Measurements from ENCODE around the gene RGS12. TPM values are rescaled to one million over a fixed set of nuclear protein-coding genes. Genes with fewer than 3 reads are reported as not detected.

Gene RGS12
- total RNA-seq, 2 experiments from 2014 or later = 5.2 to 6.4 TPM

DNA sequence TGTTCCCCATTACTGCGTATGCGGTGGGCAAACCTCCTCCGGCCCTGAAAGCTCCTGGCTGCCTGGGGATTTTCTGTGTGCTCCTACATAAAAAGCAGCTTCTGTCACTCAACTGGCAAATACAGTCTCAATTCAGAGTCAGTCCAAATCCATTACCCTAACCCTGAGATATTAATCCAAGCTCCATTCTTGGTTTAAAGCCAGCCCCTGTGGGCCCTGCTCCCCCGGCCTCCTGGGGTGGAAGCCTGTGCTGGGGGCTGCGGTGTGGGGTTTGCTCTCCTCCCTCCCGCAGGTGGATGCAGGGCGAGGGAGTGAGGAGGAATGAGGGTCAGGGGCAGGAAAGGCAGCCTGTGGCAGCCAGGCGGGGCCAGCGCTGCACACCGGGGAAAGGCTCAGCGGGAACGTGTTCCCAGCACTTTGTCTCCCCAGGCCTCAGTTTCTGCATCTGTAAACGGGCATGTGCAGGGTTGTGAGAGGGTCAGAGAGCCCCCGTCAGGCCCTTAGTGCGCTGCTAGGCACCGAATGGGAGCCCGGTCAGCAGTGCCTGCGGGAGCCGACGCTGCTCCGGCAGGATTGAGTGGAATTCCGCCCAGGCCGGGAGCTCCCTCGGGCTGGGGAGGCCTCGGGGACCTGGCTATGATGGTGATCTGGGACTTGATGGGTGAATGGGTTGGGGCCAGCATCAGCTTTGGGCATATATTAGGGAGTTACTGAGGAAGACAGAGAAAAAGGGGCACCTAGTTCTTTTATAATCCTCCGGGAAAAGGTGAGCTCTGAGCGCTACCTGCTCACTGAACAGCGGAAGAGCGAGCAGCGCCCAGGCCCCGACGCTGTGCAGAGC lies 6.3 kb upstream of the RGS12 start:
- intact Hi-C loops (cut with micrococcal nuclease; ENCODE audit: unreplicated experiment) = no loop called here
- Histone ChIP-seq H3K79me2 (ENCODE audit: insufficient read depth, low read depth, low read length) (no peaks in the 10 kb centered on the region), H3K9me2 (ENCODE audit: insufficient read depth, low read length) (no peaks in the 10 kb centered on the region), H3K4me2 (ENCODE audit: low read length) (peak overlapping the region; percentile 52), H3K4me3 (ENCODE audit: low read depth, low read length, poor library complexity, severe bottlenecking) (no peak overlapping the region), H3K27ac (ENCODE audit: low read depth, low read length, poor library complexity, severe bottlenecking) (no peak overlapping the region), H4K20me1 (ENCODE audit: insufficient read depth, low read length) (no peaks in the 10 kb centered on the region), H3K4me1 (ENCODE audit: insufficient read depth, low read length, poor library complexity, severe bottlenecking) (peaks cover 10% of the 10 kb centered on the region), H3K36me3 (ENCODE audit: insufficient read depth, low read length) (no peaks in the 10 kb centered on the region), H3K9me3 (ENCODE audit: low read length) (no peaks in the 10 kb centered on the region; the same call in 1 of the 2 replicates), H2AFZ (ENCODE audit: low read length) (no peak overlapping the region)
- POLR2A ChIA-PET = interaction anchor here (0.6 kb wide), 2 partner anchors 225 to 271 kb away, joined by 3 to 4 read pairs; no protein-coding TSS in a partner anchor
- peak; percentile 74 for DNase-seq (ENCODE audit: low spot score)
- no TSS peak for BruUV-seq (replicated peaks)
- CTCF ChIA-PET (ENCODE audit: unreplicated experiment) = interaction anchor here (0.5 kb wide), 1 partner anchor 67 kb away, joined by 3 read pairs; no protein-coding TSS in a partner anchor
- TF ChIP-seq, protein P1, sequence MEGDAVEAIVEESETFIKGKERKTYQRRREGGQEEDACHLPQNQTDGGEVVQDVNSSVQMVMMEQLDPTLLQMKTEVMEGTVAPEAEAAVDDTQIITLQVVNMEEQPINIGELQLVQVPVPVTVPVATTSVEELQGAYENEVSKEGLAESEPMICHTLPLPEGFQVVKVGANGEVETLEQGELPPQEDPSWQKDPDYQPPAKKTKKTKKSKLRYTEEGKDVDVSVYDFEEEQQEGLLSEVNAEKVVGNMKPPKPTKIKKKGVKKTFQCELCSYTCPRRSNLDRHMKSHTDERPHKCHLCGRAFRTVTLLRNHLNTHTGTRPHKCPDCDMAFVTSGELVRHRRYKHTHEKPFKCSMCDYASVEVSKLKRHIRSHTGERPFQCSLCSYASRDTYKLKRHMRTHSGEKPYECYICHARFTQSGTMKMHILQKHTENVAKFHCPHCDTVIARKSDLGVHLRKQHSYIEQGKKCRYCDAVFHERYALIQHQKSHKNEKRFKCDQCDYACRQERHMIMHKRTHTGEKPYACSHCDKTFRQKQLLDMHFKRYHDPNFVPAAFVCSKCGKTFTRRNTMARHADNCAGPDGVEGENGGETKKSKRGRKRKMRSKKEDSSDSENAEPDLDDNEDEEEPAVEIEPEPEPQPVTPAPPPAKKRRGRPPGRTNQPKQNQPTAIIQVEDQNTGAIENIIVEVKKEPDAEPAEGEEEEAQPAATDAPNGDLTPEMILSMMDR (conservative IDR thresholded peaks at IDR 0.05; ENCODE audit: low read length) = no peak
- TF ChIP-seq EZH2phosphoT487 (IDR thresholded peaks at IDR 0.05; ENCODE audit: borderline replicate concordance, low read depth, low read length) = no peak

DNA sequence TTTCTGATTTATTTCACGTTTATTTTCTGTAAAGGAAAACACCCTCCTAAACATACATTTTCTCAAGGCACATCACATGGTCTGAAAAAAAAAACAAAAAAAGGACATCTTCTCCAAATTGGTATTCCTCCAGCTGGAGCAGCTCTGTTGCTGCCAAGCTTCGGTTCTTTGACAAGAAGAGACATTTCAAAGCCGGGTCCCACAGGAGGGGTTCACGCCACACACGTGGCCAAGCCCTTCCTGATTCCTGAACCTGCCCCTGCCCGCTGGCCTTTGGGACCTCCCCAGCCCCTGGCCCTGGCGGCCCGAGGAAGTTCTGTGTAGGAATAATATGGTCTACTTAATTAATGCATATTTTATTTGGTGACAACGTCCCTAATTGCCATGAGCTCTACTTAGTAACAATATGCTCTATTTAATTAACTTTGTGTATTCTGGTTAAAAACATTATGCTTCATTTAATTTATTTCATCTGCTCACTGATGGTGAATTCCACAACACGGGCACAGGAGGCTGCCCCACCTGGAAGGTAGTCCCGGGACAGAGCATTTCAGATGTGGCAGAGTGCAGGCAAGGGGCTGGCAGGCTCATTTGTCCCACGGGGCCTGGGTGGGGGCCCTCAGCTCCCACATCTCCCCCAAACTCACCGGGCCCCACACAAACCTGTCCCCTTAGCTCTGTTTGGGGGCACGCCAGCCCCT lies 5.4 kb upstream of the RGS12 start:
- ChIA-PET POLR2A (interaction anchor here (0.6 kb wide), 1 partner anchor 226 kb away, joined by 4 read pairs; no protein-coding TSS in a partner anchor), CTCF (ENCODE audit: unreplicated experiment) (no interaction called here)
- no peaks in the 10 kb centered on the region for H3K79me2 ChIP-seq (ENCODE audit: insufficient read depth, low read depth, low read length)

More for the DNA sequence above, 5.4 kb upstream of the RGS12 start:
- no peak for TF ChIP-seq EZH2phosphoT487 (IDR thresholded peaks at IDR 0.05; ENCODE audit: borderline replicate concordance, low read depth, low read length)
- TF ChIP-seq, protein P1 (conservative IDR thresholded peaks at IDR 0.05; ENCODE audit: low read length) = no peak
- Histone ChIP-seq H4K20me1 (ENCODE audit: insufficient read depth, low read length) (no peaks in the 10 kb centered on the region), H3K4me3 (ENCODE audit: low read depth, low read length, poor library complexity, severe bottlenecking) (no peak overlapping the region), H3K4me2 (ENCODE audit: low read length) (no peak overlapping the region), H2AFZ (ENCODE audit: low read length) (no peak overlapping the region), H3K36me3 (ENCODE audit: insufficient read depth, low read length) (no peaks in the 10 kb centered on the region), H3K9me2 (ENCODE audit: insufficient read depth, low read length) (no peaks in the 10 kb centered on the region), H3K9me3 (ENCODE audit: low read length) (no peaks in the 10 kb centered on the region), H3K27ac (ENCODE audit: low read depth, low read length, poor library complexity, severe bottlenecking) (no peak overlapping the region), H3K4me1 (ENCODE audit: insufficient read depth, low read length, poor library complexity, severe bottlenecking) (peaks cover 18% of the 10 kb centered on the region)
- DNase-seq (ENCODE audit: low spot score) = no peak
- no TSS peak for BruUV-seq (replicated peaks)
- intact Hi-C loops (cut with micrococcal nuclease; ENCODE audit: unreplicated experiment) = no loop called here
